HG02759 (cell line): ENCODE data around the gene EPN1.

Source experiments
- ATAC-seq: cut with Tn5 transposase; IDR thresholded peaks from one replicate; pipeline ENCODE4 v1.9.1; 2021; ENCODE audit warnings: mild to moderate bottlenecking, moderate library complexity; ENCODE audit not compliant: unreplicated experiment

EPN1 gene

DNA sequence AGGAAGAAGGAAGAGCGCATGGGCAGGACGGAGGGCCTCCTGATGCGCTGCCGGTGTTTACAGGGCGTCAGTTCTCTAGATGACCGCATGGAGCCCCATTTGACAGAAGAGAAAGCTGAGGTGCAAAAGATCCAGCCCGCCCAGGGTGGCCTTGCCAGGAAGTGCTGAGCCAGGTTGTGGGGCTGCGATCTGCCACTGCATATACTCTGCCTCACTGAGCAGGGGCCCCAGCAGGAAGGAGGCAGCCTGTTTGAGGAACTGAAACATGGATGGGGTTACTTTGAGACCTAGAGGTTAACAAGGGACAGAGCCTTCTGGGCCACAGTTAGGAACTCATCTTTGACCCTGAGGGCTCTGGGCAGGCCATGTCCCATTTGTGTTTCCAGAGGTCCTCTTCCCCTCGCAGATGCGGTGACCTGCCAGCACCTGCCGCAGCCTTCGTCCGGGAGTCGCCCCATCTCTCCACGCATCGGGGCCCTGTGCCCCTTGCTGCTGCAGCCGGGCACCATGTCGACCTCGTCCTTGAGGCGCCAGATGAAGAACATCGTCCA is 3.2 kb downstream of the EPN1 start:
- peak; percentile 58 for ATAC-seq

DNA sequence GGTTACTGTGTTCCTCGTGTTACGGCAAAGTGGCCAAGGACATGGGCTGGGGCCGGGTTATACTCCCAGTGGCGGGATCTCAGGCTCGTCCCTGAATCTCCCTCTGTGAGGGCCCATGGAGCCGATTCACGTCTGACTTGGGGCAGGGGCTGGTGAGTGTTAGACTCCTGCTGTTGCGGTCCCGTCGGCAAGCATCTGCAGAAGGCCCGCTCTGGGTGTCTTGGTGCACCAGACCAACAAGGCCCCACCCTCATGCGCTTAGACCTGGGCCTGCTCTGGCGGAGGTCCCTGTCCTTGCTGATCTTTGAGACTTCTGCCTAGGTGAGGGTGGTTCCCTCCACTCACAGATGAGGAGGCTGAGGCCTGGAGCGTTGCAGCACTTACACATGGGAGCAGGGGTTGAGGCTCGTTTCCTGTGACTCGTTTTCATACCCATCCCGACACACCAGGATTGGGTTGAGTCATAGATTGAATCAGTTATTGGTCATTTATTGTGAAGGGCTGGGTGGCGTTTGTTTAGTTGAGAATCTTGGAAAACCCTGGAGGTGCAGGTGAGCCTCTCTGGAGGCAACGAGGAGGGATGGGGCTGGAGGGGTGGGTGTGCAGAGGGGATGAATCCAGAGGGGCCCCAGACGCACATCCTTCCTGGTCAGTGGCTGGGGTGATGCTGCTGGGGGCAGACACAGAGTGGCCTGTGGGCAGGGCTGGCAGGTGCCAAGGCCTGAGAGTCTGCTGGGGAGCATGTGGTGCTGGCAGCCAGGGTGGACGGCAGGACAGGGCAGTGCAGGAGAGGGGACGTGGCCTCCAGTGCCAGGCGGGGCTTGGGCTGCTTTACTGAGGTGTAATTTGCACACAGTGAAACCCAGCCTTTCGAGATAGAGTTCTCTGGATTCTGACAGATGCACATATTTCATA is 4.6 kb downstream of the EPN1 start:
- ATAC-seq: no peak

DNA sequence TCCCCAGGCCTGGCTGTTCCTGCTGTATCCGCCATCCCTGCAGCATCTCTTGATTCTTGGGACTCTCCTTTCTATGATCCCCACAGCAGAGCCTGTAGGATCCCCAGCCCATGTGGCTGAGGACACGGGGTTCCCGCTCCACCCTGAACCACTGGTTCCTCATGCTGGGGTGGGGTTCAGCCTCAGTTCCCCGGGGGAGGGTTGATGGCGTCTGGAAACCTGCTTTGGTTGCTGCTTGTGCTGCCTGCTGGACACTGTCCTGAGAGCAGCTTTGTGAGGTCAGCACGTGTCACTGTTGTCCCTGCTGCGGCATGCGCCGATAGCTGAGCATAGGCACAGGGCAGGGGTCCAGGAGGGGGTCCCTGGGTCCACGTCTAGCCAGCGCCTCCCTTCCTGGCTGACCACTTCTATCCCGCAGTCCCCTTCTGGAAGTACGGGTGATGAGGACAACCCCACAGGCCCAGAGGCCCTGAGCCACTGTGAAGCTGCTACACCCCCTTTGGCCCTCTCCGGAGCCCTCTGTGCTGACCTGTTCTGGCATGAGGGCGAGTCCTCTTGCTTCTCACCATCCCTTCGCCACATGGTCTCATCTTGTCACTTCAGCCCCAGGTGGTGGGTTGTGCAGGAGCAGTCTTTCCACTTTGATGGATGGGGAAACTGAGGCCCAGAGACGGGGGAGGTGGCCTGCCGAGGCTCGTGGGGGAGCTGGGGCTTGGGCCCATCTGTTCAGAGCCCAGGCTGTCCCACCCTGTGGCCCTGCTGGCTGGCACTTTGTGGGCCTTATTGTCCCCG is 5.5 kb downstream of the EPN1 start:
- ATAC-seq: no peak

DNA sequence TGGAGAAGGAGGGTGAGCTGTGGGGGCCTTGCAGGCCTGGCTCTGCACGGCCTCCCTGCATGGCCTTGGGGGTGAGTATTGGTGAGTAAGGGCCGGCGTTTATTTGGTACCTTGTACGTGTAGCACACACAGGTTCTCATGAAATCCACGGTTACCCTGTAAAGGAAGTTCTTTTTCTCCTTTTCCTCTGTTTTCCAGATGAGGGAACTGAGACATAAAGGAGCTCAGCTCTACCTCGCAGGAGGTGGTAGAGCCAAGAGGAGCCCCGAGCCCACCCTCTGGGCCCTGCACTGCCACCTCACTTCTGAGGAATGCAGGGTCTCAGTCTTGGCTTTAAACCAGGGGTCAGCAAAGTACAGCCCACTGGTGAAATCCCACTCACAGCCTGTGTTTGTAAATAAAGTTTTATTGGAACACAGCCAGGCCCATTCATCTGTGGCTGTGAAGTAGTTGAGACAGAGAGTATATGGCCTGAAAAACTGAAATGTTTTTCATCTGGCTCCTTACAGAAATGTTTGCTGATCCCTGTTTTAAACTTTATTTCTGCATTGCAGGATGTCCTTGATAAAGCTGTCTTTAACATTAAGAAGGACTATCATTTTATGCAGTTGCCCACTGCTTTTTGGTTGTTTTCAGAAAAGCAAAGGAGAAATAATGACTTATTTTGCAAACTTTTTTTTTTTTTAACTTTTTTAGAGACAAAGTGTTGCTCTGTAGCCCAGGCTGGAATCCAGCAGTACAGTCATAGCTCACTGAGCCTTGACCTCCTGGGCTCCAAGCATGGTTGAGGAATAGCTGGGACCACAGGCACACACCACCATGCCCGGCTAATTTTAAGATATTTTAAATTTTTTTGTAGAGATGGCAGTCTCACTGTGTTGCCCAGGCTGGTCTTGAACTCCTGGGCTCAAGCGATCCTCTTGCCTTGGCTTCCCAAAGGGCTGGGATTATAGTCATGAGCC is 6.4 kb downstream of the EPN1 start:
- no peak for ATAC-seq

DNA sequence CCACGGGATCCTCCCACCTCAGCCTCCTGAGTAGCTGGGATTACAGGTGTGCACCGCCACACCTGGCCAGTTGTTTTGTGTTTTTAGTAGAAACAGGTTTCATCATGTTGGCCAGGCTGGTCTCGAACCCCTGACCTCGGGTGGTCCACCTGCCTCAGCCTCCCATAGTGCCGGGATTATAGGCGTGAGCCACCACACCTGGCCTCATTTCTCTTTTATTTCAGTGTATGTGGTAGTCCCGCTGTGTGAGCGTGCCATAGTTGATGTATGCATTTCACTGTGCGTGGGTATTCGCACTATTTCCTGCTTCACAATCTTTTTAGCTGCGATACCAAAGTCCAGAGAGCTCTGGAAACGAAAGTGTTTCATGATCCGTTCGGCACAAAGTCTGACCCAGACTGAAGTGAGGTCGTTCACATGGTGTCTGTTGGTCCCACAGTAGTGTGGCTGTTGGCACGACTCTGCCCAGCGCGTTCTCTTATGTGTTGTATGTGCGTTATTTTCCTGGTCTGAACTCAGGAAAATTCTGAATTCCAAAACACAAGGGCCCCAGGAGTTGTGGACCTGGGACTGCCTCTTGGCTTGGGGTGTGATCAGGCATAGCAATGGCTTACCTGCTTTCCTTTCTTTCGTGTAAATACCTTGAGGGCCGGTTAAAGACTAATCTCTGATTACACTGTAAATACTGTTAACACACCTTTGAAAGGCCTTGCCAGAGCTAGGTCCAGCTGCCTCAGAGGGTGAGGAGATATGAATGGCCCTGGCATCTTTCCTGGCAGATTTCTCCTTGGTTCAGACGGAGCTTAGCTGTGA is 8.6 kb downstream of the EPN1 start:
- no peak for ATAC-seq

DNA sequence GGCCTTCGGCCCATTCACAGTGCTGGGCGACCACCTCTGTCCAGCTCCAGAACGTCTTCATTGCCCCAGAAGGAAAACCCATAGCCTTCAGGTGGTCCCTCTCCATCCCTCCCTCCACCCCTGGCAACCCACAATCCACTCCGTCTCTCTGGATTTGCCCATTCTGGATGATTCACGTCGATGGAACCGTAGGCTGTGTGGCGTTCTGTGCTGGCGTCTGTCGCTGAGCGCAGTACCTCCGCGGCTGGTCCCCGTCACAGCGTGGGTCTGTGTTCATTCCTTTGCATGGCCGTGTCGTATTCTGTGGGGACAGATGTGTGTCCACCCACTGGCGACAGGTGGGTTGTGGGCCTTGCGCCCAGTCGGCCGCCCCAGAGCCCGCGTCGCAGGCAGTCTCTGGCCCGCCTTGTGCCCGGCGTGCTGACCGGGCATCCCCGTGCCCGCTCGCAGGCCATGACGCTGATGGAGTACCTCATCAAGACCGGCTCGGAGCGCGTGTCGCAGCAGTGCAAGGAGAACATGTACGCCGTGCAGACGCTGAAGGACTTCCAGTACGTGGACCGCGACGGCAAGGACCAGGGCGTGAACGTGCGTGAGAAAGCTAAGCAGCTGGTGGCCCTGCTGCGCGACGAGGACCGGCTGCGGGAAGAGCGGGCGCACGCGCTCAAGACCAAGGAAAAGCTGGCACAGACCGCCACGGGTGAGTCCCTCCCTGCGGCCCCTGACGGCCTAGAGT is 10.1 kb downstream of the EPN1 start:
- ATAC-seq: no peak

DNA sequence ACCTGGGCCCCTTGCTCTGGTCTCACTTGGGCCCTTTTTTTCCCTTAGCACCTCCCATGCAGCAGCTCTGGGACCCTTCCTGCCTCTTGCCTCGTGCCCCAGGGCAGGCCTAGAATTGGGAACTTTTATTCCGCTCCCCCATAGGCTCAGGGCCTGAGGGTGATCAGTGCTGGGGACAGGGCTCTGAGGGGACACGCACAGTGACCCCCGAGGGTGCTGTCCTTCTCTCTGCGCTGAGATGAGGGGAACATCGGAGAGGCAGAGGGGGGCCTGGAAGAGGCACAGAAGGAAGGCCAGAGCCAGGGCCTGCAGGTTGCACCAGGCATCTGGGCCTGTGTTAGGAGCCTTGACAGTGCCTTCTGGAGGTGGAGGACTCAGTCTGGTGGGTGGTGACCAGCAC is 10.8 kb downstream of the EPN1 start:
- no peak for ATAC-seq

DNA sequence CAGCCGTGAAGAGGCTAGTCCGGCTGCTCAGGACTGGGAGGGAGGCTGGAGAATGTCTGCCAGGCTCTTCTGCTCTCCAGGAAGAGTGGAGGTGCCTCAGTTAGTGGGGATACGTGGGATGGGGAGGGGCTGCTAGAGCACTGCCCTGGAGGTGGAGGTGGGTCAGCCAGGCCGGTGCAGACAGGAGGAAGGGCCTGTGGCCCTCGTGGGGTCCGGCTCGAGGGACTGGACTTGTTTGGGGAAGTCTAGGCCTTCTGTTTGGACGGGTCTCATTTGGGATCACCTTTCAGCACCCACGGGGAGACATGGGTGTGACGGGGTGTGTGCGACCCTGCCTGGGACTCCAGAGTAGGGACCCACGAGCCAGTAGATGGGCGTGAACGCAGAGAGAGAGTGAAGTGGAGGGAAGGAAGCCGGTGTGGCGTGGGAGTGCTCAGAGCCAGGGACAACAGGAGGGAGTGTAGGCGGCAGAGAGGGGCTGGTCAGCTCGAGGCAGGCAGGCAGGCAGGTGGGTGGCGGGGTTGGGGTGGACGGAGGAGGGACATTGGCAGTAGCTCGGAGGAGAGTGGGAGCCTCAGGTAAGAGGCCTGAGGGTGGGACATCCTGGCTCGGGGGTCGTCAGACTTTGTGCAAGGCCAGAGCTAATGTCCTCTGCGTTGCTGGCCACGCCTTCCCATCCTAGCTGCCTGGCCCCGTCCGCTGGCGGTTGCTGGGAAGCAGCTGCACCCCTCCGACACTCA is 11.5 kb downstream of the EPN1 start:
- ATAC-seq: no peak

DNA sequence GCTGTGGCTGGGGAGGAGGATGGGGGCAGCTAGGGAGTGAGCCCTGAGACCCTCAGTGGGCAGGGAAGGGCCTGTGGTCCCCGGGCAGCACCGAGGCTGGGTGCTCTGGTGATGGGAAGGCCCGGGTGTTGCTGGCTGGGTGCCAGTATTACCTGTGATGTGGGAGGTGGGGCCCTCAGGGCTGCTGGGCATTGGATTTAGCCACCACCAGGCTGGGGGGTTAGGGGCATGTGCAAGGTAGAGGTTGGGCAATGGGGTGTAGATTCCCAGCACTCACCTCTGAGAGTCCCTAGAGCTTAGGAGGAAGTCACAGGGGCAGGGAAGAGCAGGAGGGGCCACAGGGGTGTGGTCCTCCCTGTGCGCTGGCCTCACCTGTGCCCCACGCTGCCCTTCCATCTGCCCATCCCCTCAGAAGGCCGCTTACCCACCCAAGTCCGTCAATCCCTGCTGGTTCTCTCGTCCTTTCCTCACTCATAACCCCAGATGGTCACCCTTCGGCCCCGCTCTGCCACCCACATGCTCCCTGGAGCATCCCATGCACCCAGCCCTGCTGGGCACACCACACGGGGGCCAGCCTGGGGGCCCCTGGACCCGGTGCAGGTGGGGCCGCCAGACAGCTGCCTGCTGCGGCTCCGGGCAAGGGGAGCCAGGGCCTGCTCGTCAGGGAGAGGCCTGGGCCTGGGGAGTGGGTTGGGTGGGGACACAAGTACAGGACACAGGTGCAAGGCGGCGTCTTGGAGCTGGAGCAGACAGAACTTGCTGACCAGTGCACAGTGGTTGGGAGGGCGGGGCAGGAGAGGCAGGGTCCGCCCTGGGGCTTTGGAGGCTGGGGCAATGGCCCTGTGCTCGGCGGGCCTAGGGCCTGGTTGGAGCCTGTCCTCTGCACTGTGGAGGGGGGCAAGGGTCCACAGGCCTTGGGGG is 12.5 kb downstream of the EPN1 start:
- ATAC-seq: no peak

DNA sequence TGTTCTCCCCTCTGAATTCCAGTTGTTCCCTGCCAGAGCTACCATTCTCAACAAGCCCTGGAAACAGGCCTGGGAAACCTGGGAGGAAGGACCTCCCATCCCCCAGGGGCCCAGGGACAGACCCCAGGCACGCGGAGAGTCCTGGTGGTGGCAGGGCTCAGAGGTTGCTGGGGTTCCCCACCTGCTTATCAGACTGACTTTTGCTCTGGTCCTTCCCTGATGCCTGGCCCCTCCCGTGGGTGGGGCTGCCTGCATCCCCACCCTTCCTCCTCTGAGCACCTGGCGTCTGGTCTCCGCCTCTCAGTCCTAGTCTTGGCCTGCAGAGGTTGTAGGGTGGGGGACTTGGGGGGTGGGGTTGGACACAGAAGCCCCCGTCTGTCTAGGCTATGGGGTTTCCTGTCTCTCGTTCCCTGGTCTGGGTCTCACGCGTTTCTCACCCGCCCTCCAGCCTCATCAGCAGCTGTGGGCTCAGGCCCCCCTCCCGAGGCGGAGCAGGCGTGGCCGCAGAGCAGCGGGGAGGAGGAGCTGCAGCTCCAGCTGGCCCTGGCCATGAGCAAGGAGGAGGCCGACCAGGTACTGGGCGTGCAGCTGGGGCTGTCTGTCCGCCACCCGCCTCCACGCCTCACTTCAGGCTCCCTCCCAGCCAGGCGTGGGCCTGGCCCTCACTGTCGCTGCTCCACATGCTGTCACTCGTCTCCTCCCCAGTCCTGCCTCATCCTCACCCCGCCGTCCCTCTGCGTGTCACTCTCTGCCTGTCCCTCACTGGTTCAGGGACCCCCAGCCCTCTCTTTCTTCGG is 13.6 kb downstream of the EPN1 start:
- ATAC-seq: no peak

DNA sequence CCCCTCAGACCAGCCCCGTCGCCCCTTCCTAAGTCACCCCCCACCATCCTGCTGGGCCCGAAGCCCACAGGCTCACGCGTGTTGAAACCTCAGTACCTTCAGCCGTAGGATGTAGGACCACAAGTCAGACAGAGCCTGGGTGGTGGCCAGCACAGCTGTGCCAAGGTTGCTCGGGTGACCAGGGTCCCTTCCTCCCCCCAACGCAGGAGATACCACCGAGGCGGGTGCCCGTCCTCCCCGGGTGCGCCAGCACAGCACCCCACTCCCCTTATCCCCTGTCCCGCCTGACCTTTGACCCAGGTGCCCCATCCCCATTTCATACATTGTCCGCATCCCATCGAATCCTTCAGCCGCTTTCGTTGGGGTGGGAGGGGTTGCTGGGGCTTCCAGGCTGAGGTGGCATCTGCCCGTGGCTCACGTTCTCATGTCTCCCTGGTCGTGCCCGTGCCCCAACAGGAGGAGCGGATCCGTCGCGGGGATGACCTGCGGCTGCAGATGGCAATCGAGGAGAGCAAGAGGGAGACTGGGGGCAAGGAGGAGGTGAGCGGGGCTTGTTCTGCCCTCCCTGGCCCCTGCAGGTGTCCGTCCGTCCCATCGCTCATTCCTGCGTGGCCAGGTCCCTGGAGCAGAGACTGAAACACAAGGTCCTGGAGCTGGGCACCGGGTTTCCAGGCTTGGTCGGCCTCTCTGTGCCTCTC is 14.5 kb downstream of the EPN1 start:
- no peak for ATAC-seq

DNA sequence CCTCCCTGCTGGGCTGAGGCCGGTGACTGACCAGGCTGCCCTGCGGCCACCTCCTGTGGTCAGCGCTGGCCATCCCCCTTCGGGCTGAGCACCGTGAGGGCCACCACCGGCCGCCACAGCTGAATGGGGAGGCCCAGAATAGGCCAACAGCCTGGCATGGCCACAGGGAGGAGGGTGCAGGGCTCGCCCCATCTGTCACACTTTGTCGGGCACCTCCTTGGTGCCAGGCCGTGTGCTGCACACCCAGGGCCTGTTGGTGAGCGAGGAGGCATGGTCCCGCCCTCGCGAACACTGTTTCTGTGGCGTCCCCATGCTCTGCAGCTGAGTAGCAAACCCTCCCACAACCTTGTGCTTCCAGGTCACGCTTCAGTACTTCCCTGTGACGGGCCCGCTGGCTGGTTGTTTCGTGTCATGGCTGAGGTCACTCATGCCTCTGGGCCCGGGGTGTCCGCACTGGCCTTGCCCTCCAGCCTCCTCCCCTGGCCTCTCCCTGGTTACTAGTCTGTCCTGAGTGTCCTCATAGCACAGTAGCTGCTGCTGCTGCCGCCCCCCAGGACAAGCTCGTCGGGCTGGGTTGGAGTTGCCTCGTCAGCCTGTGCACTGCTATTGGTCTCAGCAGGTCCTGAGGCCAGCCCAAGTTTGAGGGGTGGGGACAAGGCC is 15.2 kb downstream of the EPN1 start:
- no peak for ATAC-seq

DNA sequence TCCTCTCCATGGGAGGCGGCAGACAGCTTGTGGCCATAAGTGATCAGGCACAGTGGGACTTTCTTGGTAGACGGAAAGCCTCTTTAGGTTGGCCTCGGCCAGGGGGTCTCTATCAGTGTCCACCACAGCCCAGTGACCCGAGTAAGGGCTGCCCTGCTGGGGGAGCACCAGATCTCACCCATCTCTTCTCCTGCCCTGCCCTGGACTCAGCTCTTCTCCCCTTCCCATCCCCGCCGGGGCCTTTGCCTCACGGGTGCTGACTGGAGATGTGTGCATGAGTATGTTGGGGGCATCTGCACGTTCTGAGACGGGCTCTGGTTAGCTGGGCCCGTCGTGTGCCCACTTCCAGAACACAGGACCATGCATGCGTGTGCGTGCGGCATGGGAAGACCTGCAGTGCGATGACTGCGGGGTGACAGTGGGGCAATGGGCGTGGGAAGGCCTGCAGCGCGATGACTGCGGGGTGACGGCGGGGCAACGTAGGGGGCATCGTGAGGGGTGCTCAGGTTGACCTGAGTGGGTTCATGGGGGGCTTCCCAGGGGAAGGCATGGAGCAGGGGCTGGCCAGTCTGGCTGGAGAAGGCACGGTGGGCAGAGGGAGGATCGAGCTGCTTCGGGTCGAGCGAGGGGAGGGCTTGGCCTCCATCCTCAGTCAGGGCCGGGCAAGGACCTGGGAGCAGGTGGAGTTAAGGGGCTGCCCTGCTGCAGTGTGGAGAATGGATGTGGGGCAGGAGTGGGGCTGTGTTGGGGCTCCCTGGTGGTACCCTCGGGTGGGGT is 15.9 kb downstream of the EPN1 start:
- ATAC-seq: no peak

DNA sequence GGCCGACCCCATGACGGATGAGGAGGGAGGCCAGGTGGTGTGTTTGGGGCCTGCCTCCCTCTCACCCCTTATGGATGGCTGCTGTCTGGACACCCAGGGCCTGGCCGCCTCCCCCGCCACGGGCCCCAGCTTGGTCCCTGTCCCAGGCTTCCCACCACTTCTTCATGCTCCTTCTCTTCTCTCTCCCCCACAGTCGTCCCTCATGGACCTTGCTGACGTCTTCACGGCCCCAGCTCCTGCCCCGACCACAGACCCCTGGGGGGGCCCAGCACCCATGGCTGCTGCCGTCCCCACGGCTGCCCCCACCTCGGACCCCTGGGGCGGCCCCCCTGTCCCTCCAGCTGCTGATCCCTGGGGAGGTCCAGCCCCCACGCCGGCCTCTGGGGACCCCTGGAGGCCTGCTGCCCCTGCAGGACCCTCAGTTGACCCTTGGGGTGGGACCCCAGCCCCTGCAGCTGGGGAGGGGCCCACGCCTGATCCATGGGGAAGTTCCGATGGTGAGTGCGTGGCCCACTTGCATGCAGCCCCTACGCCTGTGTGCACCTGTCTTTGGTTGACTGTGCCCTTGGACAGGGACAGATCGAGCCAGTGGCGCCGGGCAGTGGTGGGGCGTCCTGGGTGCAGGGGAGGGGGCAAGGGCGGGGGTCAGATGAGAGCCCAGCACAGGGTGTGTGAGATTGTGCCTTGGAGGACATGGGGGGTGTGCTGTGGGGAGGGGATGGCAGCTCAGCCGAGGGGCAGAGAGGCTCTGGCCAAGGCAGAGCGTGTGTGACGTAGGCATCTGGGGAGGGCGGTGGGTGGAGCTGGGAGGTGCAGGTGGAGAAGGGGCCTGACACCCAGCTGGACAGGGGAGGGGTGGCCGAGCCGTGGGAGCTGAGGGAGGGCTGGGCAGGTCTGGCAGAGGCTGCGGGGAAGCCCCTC is 16.8 kb downstream of the EPN1 start:
- no peak for ATAC-seq
